Measurements from ENCODE around the gene CFAP69.

Gene CFAP69, protein sequence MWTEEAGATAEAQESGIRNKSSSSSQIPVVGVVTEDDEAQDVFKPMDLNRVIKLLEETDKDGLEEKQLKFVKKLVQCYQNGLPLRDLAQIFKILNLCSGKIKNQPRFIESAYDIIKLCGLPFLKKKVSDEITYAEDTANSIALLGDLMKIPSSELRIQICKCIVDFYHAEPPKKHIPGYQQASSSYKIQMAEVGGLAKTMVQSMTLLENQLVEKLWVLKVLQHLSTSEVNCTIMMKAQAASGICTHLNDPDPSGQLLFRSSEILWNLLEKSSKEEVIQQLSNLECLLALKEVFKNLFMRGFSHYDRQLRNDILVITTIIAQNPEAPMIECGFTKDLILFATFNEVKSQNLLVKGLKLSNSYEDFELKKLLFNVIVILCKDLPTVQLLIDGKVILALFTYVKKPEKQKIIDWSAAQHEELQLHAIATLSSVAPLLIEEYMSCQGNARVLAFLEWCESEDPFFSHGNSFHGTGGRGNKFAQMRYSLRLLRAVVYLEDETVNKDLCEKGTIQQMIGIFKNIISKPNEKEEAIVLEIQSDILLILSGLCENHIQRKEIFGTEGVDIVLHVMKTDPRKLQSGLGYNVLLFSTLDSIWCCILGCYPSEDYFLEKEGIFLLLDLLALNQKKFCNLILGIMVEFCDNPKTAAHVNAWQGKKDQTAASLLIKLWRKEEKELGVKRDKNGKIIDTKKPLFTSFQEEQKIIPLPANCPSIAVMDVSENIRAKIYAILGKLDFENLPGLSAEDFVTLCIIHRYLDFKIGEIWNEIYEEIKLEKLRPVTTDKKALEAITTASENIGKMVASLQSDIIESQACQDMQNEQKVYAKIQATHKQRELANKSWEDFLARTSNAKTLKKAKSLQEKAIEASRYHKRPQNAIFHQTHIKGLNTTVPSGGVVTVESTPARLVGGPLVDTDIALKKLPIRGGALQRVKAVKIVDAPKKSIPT

DNA sequence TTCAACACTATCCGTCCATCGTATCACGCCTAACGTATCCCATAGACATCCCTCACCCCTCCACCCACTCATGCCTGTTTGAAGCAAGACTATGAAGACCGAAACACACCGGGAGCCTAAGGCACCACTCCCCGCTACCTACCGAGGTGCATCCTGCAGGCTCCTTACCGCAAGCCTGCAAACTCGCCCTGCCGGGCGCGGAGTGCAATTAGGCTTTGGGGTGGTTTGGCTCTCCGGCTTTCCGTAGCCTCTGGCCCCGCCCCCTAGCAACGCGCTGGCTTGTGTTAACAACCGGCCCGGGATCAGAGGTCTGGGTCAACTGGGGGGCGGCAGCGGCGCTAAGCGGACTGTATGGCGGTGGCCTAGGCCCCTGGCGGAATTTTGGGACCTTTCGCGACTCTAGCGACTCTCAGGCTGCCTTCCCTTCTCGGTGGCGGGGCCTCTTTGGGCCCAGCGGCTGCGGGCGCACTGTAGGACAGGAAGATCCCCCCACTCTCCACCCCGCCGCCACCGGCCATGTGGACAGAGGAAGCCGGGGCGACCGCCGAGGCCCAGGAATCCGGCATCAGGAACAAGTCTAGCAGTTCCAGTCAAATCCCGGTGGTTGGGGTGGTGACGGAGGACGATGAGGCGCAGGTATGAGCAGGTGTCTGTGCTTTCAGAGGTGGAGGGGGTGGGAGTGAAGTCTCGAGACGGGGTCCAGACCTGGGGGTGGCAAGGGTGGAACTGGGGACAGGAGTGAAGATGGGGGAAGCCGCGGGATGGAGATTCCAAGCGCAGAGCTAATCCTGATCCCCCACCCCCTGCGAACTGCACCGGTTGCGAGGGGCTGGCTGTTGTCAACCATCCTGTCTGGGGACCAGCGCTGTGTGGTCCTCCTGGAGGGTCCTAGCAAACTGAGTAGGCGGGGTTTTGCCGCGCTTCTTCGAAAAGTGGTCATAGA, at the start of gene CFAP69:
Gene CFAP69 (plus strand): TSS at position 266 of the 943 bp plus-strand sequence. CDS start 251 bp downstream, at position 517.
- DNase-seq, result no peak

DNA sequence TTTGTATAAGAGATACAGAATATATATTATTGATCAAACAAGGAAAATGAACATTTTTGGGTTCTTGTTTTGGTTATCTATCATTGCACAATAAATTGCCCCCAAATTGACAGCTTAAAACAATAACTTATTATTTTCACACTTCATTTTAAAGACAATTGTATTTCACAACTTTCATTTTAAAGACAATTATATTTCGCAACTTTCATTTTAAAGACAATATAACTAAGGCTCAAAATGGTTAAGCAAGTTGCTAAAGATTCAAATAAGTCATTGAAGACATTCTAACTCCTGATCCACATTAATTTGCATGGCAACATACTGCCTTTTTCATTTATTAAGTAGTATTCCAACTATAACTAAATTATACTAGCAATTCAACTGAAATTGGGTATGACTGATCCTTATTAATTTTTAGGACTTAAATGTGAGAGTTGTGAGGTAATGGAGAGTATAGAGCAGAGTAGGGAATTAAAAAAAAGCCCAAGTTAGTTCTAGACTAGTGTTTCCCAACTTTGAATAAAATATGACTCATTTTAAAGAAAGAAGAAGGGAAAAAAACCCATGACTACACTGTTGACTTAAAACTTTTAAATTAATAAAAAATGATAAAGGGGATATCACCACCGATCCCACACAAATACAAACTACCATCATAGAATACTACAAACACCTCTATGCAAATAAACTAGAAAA, 43.3 kb upstream of the CFAP69 start:
- no peak for DNase-seq

DNA sequence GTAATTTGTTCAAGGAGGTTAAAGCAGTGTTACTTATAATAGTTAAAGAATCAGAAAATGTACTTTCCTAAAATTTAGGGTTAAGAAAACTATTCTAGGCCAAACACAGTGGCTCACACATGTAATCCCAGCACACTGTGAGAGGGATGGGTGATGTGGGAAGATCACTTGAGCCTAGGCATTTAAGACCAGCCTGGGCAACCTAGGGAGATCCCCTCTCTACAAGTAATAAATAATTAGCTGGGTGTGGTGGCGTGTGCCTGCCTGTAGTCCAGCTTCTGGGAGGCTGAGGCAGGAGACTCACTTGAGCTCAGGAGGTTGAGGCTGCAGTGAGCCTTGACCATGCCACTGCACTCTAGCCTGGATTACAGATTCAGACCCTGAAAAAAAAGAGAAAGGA, 37.0 kb upstream of the CFAP69 start:
- no peak for DNase-seq

DNA sequence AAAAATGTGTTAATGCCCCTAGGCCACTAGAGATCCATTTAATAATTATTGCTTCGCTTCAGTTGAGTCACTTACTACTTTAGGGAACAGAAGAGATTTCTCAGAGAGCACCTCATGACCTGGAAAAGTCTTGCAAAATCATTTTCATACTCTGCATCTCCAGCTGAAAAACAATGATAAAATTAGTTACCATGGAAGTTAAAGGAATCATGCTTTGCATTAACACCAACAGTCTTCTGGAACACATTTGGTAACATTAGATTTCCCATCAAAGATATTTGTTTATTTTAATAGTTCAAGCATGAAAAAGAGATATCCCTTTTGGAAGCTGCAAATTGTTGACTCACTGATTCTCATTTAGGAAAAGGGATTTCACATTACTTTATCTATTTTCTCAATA, 35.2 kb upstream of the CFAP69 start:
- DNase-seq, result no peak

DNA sequence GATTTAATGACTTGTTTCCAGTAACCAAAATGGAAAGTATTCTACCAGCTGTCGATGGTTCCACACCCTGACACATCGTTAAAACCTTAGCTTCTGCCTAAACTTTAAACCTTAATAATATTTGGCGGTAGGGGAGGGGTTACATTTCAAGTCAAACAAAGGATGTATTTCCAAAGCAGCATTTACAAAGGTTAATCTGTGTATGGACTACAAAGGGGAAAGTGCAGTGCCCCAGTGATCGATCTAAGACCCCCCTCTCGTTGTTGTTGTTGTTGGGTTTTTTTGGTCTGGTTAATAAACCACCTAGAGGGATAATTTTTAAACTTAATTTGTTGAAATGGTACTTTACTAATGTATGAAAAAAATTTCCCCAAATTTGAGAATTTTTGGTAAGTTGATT, 34.5 kb upstream of the CFAP69 start:
- DNase-seq, result no peak

DNA sequence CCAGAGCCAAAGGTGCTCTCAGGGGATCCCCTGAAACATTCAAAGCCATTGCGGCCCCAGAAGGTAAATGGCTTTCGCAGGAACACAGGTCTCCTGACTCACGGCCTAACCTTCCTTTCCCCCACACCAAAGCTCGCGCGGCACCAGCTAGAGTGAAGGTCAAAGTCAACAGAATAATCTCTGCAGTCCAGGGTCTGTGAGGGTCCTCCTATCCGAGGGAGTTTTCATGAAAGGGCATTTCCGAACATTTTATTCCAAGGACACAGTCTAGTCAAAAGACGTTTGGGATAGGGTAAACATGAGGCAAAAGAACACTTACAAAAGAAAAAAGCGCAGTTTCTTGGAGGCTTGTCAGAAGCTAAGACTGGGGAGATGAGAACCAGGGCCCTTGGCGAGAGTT, 34.0 kb upstream of the CFAP69 start:
- DNase-seq, result no peak

DNA sequence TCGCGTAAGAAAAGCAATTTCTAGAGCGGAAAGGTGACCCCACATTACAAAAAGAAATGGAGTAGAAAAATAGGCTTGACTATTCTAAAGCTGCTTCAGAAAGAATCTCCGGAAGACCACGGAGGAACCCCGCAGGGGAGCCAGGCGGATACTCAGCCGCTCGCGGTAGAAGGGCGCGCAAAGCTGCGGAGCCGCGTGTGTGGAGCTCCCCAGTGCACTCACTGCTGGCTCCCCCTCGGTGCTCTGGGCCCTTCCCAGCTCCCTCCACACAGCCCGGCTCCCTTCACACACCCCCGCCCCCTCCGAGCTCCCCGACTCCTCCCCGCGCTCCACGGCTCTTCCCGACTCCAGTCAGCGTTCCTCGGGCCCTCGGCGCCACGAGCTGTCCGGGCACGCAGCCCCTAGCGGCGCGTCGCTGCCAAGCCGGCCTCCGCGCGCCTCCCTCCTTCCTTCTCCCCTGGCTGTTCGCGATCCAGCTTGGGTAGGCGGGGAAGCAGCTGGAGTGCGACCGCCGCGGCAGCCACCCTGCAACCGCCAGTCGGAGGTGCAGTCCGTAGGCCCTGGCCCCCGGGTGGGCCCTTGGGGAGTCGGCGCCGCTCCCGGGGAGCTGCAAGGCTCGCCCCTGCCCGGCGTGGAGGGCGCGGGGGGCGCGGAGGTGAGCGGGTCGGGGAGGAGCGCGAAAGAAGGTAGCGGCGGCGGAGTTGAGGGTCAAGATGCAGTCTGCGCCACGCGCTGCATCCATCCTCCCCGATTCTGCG, 33.4 kb upstream of the CFAP69 start, which contains the start of gene STEAP2:
Gene STEAP2 (plus strand): TSS at position 350 of the 758 bp plus-strand sequence. CDS start 13,343 bp downstream, outside the sequence.
- no peak for DNase-seq

DNA sequence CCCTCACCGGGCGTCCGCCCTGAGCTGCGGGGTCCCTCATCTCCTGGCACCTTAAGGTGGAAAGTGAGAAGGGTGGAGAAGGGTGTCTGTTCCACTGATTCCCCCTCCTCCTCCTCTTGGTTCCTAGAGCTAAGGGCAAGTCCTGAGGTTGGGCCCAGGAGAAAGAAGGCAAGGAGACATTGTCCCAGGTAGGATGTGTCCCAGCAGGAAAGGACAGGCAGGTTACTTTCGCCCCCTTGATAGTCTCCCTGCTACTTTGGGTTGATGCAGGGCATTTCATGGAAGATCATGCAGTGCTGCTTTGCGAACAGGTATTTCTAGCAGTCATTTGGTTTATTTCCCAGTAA, 32.9 kb upstream of the CFAP69 start:
- no peak for DNase-seq

DNA sequence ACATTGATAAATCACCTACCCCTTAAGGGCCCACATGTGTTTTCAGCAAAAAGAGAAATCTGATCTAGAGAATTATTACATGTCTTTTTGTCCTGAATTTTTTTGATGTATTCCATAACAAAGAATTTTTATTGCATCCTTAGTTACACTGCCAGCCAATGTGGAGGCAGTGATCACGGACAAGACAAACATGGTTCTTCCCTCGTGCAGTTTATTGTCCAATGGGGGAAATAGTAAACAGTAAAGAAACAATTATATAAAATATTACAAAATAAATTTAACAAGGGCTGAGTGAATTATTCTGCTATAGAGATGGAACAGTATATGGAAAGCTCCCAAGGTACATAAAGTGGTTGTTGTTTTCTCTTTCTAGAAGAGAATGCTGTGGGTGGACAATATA, 31.5 kb upstream of the CFAP69 start:
- no peak for DNase-seq

DNA sequence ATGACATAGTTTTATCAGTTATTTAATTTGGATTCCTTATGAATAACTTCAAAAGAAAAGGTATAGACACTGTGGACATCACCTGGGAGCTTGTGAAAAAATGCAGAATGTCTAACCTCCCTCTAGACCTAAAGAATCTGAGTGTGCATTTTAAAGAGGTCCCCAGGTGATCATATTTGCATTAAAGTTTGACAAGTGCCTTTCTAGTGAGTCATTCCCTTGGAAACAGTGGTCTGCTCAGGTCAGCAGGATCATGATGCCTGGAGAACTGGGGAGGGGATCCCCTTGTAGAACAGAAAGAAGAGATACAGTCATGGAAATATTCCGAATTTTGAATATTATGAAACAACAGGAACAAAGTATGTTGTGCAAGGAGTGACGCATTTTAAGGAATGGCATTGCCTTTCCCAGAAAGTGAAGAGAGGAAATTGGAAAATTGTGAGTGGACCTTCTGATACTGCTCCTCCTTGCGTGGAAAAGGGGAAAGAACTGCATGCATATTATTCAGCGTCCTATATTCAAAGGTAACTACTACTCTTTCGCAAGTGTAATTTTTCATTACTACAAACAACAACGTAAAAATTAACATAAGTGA, 28.8 kb upstream of the CFAP69 start:
- no peak for DNase-seq

DNA sequence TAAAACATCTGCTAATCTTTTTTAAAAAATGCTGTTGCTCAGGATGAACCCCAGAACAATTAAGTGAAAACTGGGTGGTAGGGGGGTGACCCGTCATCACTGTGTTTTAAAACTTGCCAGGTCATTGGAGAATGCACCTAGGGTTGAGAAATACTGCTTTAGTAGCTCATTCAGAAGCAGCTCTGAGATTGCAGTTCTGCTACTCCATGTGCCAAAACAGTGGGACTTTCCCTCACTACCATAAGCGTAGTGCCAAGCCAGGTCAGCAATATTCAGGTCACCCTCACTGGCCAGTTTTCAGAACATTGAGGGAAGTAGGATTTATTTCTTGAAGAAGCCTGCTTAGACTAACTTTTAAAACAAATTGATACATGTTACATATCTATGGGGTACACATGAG, 28.2 kb upstream of the CFAP69 start:
- DNase-seq, result no peak

DNA sequence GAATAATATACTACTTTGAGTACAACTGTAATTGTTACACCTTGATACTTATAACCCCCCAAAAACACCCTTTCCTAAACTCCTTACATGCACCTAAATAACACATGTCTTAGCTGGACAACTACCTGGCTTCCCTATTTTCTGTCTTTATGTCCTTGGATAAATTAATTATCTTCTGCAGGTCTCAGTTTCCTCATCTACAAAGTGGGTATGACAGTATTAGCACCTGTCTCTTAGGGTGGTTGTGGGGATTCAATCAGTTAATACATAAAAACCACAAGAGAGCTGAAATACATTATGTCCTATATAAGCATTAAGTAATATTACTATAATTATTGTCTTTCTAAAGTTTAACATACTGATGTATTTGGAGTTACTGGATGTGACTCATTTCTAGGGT, 22.6 kb upstream of the CFAP69 start:
- no peak for DNase-seq

DNA sequence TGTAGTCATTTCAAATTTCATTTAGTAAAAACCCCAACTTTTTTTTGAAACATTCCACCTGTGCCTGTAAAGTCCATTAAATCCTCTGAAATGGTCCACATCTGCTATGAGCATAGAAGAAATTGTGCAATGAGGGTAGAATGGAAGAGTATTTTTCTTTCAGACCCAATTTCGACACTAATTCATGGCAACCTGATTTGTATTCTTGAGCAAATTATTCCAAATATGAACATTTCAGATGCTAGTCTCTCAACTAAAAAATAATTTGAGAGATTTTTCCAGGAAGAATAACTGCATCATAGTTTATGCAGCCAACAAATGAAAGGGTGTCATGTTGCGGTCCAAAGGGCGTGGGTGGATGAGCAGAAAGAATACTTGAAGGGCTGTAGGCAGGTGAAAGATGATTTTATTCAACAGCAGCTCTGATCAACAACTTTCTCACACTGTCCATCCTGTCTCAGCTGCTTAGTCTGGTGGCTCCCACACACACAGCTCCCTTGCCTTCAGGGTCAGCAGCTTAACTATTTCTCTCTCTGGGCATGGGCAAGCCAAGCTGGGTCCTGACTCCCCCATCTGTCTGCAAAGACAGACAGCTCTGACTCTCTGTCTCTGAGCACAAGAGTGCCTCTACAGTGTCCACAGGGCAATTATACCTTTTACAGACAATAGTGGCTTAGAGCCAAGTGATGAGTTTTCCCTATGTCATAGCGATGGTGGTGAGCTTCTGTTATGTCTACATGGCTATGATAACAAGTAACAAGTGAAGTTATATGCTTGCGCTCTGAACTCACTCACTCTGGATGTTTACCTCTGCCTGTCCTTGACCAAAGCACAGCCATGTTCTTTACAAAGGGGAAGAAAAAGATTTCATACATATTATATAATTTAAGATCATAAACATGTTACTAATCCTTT, 21.9 kb upstream of the CFAP69 start:
- no peak for DNase-seq

DNA sequence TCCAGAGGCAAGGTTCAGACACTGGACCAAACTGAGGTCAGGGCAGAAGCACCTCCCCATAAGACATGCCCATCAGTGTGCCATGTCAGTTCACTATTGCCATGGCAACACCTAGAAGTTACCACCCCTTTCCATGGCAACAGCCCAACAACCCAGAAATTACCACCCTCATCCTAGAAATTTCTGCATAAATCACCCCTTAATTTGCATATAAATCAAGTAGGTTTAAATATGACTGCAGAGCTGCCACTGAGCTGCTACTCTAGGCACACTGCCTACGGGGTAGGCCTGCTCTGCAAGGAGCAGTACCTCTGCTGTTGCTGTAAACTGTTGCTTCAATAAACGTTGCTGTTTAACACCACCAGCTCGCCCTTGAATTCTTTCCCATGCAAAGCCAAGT, 20.8 kb upstream of the CFAP69 start:
- DNase-seq, result no peak

DNA sequence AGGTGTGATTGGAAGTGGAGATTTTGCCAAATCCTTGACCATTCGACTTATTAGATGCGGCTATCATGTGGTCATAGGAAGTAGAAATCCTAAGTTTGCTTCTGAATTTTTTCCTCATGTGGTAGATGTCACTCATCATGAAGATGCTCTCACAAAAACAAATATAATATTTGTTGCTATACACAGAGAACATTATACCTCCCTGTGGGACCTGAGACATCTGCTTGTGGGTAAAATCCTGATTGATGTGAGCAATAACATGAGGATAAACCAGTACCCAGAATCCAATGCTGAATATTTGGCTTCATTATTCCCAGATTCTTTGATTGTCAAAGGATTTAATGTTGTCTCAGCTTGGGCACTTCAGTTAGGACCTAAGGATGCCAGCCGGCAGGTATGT, 19.8 kb upstream of the CFAP69 start:
- no peak for DNase-seq

DNA sequence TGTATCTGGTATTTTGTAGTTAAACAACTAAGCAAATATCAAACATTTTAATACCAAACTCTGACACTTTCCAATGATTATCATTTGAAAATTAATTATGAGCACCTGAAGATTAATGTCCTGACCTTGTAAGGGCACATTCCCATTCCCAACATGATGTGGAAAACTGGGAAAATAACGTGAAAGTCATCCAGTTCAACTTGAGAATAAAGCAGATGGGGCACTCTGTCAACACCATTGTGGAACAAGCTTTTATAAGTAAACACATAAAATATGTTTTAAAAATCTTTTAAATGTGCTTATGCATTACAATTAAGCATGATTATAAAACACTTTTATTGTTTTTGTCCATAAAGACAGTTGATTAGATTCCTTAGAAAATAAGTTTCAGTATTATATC, 19.4 kb upstream of the CFAP69 start:
- DNase-seq, result no peak

DNA sequence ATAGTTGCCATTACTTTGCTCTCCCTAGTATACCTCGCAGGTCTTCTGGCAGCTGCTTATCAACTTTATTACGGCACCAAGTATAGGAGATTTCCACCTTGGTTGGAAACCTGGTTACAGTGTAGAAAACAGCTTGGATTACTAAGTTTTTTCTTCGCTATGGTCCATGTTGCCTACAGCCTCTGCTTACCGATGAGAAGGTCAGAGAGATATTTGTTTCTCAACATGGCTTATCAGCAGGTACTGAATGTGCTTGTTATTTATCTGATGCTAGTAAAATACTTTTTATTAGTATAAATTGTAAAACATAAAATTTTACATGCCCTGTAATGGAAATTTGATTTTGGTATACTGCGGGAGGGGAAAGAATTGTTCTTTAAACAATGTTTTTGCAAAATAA, 17.7 kb upstream of the CFAP69 start:
- DNase-seq, result no peak

DNA sequence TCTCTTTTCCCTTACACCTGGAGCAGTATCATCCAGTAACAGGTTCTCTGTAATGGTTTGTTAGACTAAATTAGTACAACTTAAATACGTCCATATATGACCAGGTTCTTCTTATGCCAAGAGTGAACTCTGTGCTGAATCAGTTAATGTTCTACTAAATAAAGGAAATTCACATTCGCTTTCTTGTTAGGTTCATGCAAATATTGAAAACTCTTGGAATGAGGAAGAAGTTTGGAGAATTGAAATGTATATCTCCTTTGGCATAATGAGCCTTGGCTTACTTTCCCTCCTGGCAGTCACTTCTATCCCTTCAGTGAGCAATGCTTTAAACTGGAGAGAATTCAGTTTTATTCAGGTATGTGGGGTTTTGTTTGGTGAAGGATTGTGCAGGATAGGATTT, 15.3 kb upstream of the CFAP69 start:
- DNase-seq, result no peak

DNA sequence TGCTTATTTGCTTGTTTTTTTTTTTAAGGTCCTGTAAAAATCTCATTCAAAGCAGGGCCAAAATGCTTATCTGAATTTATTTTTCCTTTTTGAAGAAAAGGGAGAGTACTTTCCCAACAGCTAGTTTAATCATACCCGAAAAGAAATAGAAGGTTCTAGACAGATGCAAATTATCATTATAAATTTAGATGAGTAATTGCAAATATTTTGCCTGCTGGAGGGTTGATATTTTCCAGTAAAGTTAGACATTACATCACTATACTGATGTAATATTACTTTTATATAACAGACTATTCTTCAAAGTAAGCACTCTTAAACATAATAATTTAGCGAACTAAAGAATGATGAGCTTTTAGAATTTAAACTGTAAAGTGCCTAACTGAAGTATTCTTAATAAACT, 14.1 kb upstream of the CFAP69 start:
- DNase-seq, result no peak

DNA sequence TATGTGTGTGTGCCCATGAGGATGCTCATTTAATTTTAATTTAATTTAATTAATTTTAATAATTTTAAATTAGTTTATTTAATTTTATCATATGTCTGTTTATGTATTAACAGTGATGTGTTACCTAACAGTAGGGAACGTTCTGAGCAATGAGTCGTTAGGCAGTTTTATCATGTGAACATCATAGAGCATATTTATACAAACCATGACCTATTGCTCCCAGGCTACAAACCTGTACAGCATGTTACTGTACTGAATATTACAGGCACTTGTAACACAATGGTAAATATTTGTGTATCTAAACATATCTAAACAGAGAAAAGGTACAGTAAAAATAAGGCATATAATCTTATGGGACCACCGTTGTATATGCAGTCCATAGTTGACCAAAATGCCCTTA, 13.7 kb upstream of the CFAP69 start:
- DNase-seq, result no peak
